Astrocyte of the spinal cord (primary cell): ENCODE results near the gene TRPM3.

Experiments
- DNase-seq: peaks from one replicate; pipeline ENCODE4 v3.0.0; 2011; ENCODE audit warnings: low read depth, low spot score
- H3K4me3 ChIP-seq: 2 replicates; pipeline ENCODE4 v1.5.1; 2011; ENCODE audit warnings: low read depth, mild to moderate bottlenecking, low read length, moderate library complexity
- in situ Hi-C: cut with HindIII; loops from 2 replicates; pipeline ENCODE4 v1.10.0; 2017; ENCODE audit warnings: low sequenced_read_pairs
- TF ChIP-seq, protein P1 (sequence below): IDR thresholded peaks from 2 replicates; pipeline ENCODE4 v1.5.1; 2012; ENCODE audit warnings: low read depth, mild to moderate bottlenecking, low read length, inconsistent platforms

TRPM3 gene

GRCh38 chr9:71001780-71002386 is 119.5 kb downstream of the TRPM3 start:
- no peak overlapping the region for H3K4me3 ChIP-seq
- in situ Hi-C loops = no loop called here
- peak; percentile 25 for DNase-seq
- TF ChIP-seq, protein P1, sequence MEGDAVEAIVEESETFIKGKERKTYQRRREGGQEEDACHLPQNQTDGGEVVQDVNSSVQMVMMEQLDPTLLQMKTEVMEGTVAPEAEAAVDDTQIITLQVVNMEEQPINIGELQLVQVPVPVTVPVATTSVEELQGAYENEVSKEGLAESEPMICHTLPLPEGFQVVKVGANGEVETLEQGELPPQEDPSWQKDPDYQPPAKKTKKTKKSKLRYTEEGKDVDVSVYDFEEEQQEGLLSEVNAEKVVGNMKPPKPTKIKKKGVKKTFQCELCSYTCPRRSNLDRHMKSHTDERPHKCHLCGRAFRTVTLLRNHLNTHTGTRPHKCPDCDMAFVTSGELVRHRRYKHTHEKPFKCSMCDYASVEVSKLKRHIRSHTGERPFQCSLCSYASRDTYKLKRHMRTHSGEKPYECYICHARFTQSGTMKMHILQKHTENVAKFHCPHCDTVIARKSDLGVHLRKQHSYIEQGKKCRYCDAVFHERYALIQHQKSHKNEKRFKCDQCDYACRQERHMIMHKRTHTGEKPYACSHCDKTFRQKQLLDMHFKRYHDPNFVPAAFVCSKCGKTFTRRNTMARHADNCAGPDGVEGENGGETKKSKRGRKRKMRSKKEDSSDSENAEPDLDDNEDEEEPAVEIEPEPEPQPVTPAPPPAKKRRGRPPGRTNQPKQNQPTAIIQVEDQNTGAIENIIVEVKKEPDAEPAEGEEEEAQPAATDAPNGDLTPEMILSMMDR = peak; percentile 62

- TF ChIP-seq, protein P1 = no peak
- in situ Hi-C loops = no loop called here
- no peak overlapping the region for H3K4me3 ChIP-seq
- peak; percentile 56 for DNase-seq
Measured at GRCh38 chr9:70998962-70999361, 122.5 kb downstream of the TRPM3 start.

GRCh38 chr9:70995511-70995910 is 125.9 kb downstream of the TRPM3 start:
- in situ Hi-C loops = no loop called here
- no peak for DNase-seq
- no peak overlapping the region for H3K4me3 ChIP-seq
- TF ChIP-seq, protein P1 = no peak

DNA sequence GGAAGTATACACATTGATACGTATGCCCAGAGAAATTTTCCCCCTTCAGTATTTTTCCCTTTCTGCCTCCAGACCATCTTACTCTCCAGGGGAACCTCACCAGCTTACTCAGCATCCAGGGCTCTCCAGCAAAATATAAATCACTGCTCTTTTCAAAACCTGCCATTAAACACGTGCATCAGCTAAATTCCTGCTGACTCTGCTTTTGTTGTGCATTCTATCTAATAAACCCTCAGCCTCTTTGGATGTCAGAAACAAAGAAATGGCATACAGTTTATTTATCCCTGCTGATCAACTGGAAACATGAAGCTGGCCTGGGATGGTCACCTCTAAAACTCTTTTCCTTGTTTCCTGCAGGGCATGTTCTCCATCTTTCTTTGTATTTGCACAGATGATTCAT is 126.8 kb downstream of the TRPM3 start:
- no peak overlapping the region for H3K4me3 ChIP-seq
- TF ChIP-seq, protein P1 = no peak
- no peak for DNase-seq
- in situ Hi-C loops = no loop called here

DNA sequence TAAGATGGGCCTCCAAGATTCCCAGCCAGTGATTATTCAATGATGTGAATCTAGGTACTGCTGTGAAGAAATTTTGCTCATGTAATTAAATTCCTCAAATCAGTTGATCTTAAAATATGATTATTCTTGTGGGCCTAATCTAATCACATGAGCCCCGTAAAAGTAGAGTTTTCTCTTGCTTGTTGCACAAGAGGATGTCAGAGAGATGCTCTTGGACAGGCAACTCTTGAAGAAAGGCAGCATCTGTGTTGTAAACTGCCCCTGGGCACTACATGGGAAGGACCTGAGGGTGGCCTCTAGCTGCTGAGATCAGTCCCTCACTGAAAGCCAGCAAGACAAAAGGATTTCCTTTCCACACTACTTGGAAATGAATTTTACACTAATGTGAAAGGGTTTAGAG is 132.9 kb downstream of the TRPM3 start:
- no peak overlapping the region for H3K4me3 ChIP-seq
- no peak for DNase-seq
- in situ Hi-C loops = no loop called here
- TF ChIP-seq, protein P1 = no peak

DNA sequence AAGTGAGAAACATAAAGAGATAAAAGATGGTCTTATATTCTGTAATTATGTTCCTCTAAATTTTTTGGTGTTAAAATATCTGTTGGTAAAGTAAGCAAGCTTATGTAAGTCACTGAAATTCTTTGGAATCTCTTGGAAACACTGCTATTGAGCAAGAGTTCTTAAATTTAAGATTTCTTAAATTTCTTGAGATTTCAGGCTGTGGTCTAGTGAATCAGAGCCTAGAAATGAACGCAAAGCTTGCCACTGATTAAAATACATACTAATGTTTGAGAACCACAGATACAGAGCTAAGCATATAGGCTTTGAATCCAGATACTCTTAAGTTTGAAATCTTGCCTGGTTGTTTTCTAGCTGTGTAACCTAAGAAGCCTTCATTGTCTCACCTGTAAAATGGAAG is 133.4 kb downstream of the TRPM3 start:
- no peak overlapping the region for H3K4me3 ChIP-seq
- in situ Hi-C loops = no loop called here
- TF ChIP-seq, protein P1 = no peak
- peak; percentile 56 for DNase-seq
